Stimulated activated CD4-positive, alpha-beta T cell treated with anti-CD3 and anti-CD28 coated beads, Interleukin-1b, Interleukin-23, amount 100 ng/mL, for 24 hours (primary cell): ENCODE measurements around the gene LENEP.

Experiments used
- DNase-seq, 4 experiments: peaks; one replicate each; pipeline ENCODE4 v3.0.0-alpha.2; 2020; ENCODE audit warnings: low read depth in 4 of 4, low spot score in 1 of 4

LENEP gene

GRCh38 chr1:154960446-154961136 is 32.8 kb upstream of the LENEP start:
- DNase-seq, result no peak

- DNase-seq, result peak; percentile 57 to 88 (median 70)
These were observed 31.9 kb upstream of the LENEP start, which contains the start of gene PYGO2 for GRCh38 chr1:154961207-154962155. TSS of gene PYGO2 (minus strand) at chr1:154961782. CDS start at chr1:154961576, 206 bp downstream.

GRCh38 chr1:154962156-154962749 is 31.1 kb upstream of the LENEP start:
- DNase-seq, result no peak

- DNase-seq, result no peak
These were observed 30.5 kb upstream of the LENEP start for GRCh38 chr1:154962795-154963330.

GRCh38 chr1:154963643-154964042 is 29.7 kb upstream of the LENEP start:
- no peak for DNase-seq

- no peak for DNase-seq
These were observed 29.0 kb upstream of the LENEP start for GRCh38 chr1:154964359-154964758.

GRCh38 chr1:154966111-154966510 is 27.3 kb upstream of the LENEP start:
- DNase-seq, result no peak

- no peak for DNase-seq
These were observed 25.9 kb upstream of the LENEP start for GRCh38 chr1:154967331-154967950.

GRCh38 chr1:154968731-154969130 is 24.7 kb upstream of the LENEP start:
- no peak for DNase-seq

- DNase-seq, result no peak
These were observed 24.1 kb upstream of the LENEP start for GRCh38 chr1:154969246-154969645.

GRCh38 chr1:154969860-154970452 is 23.4 kb upstream of the LENEP start:
- DNase-seq, result no peak

- DNase-seq, result peak in 2 of 4 experiments; percentile 33 to 45
These were observed 22.6 kb upstream of the LENEP start, which contains the start of gene SHC1 for GRCh38 chr1:154970631-154971340. TSS of gene SHC1 (minus strand) at chr1:154970747. CDS start at chr1:154970526, 221 bp downstream.

GRCh38 chr1:154971341-154971998 is 21.9 kb upstream of the LENEP start:
- no peak for DNase-seq

GRCh38 chr1:154972213-154972516 is 21.2 kb upstream of the LENEP start:
- no peak for DNase-seq

- DNase-seq, result no peak
These were observed 20.7 kb upstream of the LENEP start for GRCh38 chr1:154972517-154973343.

GRCh38 chr1:154973344-154974101 is 19.9 kb upstream of the LENEP start:
- DNase-seq, result peak; percentile 88 to 95 (median 93)

GRCh38 chr1:154974102-154974807 is 19.1 kb upstream of the LENEP start, which contains the start of gene CKS1B:
TSS of gene CKS1B (plus strand) at chr1:154974681. CDS start at chr1:154974746, 65 bp downstream.
- DNase-seq, result peak; percentile 78 to 94 (median 91)
